Measurements from ENCODE around the gene TEPSIN.

DNA sequence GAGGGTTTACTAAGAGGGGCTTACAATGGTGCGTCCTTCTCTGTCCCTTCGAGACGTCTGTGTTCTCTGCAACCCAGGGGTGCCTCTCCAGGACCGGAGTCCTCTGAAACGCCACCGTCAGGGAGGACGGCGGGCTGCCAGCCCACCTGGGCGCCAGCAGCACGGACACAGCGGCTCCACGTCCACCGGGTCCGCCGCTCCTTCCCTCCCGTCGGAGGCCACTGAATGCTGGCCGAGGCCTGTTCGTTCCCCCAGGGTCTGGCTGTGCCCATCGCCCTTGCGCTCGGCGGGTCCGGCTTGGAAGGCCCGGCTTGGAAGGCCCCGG is 403 bp downstream of the TEPSIN start:
- TF ChIP-seq, protein P1, sequence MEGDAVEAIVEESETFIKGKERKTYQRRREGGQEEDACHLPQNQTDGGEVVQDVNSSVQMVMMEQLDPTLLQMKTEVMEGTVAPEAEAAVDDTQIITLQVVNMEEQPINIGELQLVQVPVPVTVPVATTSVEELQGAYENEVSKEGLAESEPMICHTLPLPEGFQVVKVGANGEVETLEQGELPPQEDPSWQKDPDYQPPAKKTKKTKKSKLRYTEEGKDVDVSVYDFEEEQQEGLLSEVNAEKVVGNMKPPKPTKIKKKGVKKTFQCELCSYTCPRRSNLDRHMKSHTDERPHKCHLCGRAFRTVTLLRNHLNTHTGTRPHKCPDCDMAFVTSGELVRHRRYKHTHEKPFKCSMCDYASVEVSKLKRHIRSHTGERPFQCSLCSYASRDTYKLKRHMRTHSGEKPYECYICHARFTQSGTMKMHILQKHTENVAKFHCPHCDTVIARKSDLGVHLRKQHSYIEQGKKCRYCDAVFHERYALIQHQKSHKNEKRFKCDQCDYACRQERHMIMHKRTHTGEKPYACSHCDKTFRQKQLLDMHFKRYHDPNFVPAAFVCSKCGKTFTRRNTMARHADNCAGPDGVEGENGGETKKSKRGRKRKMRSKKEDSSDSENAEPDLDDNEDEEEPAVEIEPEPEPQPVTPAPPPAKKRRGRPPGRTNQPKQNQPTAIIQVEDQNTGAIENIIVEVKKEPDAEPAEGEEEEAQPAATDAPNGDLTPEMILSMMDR (IDR thresholded peaks at IDR 0.05; ENCODE audit: low read length), result no peak
- TF ChIP-seq EZH2 (optimal IDR thresholded peaks at IDR 0.05; ENCODE audit: low read depth, low read length), result no peak
